ENCODE data around the gene PIAS3. TPM values are rescaled to one million over a fixed set of nuclear protein-coding genes. Genes with fewer than 3 reads are reported as not detected.

The PIAS3 gene
- 66.7 TPM for polyA plus RNA-seq (2013, experiment 1 of 4)
- 65.8 TPM for polyA plus RNA-seq (2013, experiment 2 of 4)
- 57.5 TPM for polyA plus RNA-seq (2013, experiment 3 of 4)
- polyA plus RNA-seq (2013, experiment 4 of 4) = 64.4 TPM

- no peaks in the 10 kb centered on the region for H3K4me1 ChIP-seq (ENCODE audit: control insufficient read depth, insufficient read depth, low read length)
- WGBS, 2 experiments = 0% methylated on average over 42 of the region's 42 CpGs
Measured at GRCh38 chr1:145858901-145859490, at the start of gene PIAS3. Gene PIAS3, minus strand, starts transcription at chr1:145859081. Its CDS starts 91 bp downstream, at chr1:145858990.

DNA sequence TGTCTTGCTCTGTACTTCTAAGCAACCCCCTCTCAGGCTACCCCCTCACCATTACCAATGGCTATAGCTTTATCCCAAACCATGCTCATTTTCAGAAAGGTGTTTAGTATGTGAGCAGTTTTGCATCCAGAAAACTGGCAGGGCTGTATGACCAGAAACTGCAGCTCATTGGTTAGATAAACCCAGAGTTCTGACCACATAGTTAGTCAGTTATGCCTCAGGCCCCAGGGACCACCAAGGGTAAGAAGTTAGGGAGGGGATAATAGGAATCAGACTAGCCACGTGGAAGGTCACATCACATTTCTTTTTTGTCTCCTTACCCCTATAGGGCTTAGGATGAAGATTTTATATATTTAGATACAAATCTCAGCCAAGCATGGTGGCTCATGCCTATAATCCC lies 49.8 kb upstream of the PIAS3 start:
- Histone ChIP-seq H3K4me1 (ENCODE audit: control insufficient read depth, insufficient read depth, low read length) (no peaks in the 10 kb centered on the region), H3K4me3 (ENCODE audit: insufficient read depth, low read depth, low read length) (no peak overlapping the region)
- WGBS, 2 experiments = no CpG with 5 or more reads among the region's 1 CpG

More at GRCh38 chr1:145858901-145859490, at the start of gene PIAS3:
- Histone ChIP-seq H3K27me3 (ENCODE audit: control insufficient read depth, insufficient read depth, low read length, poor library complexity, severe bottlenecking) (no peaks in the 10 kb centered on the region), H3K36me3 (ENCODE audit: control insufficient read depth, insufficient read depth, low read length) (peaks cover 25% of the 10 kb centered on the region), H3K9me3 (ENCODE audit: control insufficient read depth, low read length) (no peaks in the 10 kb centered on the region), H3K4me3 (ENCODE audit: insufficient read depth, low read depth, low read length) (peak within 1 kb of the TSS; percentile 90), H3K27ac (ENCODE audit: insufficient read depth, low read depth, low read length, poor library complexity, severe bottlenecking) (peak within 1 kb of the TSS; percentile 73)

GRCh38 chr1:145906954-145907753 lies 48.3 kb upstream of the PIAS3 start:
- Histone ChIP-seq H3K4me3 (ENCODE audit: insufficient read depth, low read depth, low read length) (no peak overlapping the region), H3K27ac (ENCODE audit: insufficient read depth, low read depth, low read length, poor library complexity, severe bottlenecking) (no peak overlapping the region), H3K9me3 (ENCODE audit: control insufficient read depth, low read length) (no peaks in the 10 kb centered on the region), H3K36me3 (ENCODE audit: control insufficient read depth, insufficient read depth, low read length) (peaks cover 3% of the 10 kb centered on the region), H3K27me3 (ENCODE audit: control insufficient read depth, insufficient read depth, low read length, poor library complexity, severe bottlenecking) (no peaks in the 10 kb centered on the region), H3K4me1 (ENCODE audit: control insufficient read depth, insufficient read depth, low read length) (no peaks in the 10 kb centered on the region)
- WGBS, 2 experiments = 75 to 79% methylated on average over 10 of the region's 10 CpGs

More for the DNA sequence above, 49.8 kb upstream of the PIAS3 start:
- Histone ChIP-seq H3K27ac (ENCODE audit: insufficient read depth, low read depth, low read length, poor library complexity, severe bottlenecking) (no peak overlapping the region), H3K9me3 (ENCODE audit: control insufficient read depth, low read length) (no peaks in the 10 kb centered on the region), H3K27me3 (ENCODE audit: control insufficient read depth, insufficient read depth, low read length, poor library complexity, severe bottlenecking) (no peaks in the 10 kb centered on the region), H3K36me3 (ENCODE audit: control insufficient read depth, insufficient read depth, low read length) (peaks cover 3% of the 10 kb centered on the region)

GRCh38 chr1:145901312-145902021 lies 42.6 kb upstream of the PIAS3 start:
- H3K4me3 ChIP-seq (ENCODE audit: insufficient read depth, low read depth, low read length) = no peak overlapping the region
- no peak overlapping the region for H3K27ac ChIP-seq (ENCODE audit: insufficient read depth, low read depth, low read length, poor library complexity, severe bottlenecking)
- no peaks in the 10 kb centered on the region for H3K36me3 ChIP-seq (ENCODE audit: control insufficient read depth, insufficient read depth, low read length)
- H3K27me3 ChIP-seq (ENCODE audit: control insufficient read depth, insufficient read depth, low read length, poor library complexity, severe bottlenecking) = no peaks in the 10 kb centered on the region
- WGBS, 2 experiments = 93% methylated on average over 12 of the region's 12 CpGs
- H3K4me1 ChIP-seq (ENCODE audit: control insufficient read depth, insufficient read depth, low read length) = peaks cover 7% of the 10 kb centered on the region
- H3K9me3 ChIP-seq (ENCODE audit: control insufficient read depth, low read length) = no peaks in the 10 kb centered on the region

GRCh38 chr1:145898756-145899155 lies 39.9 kb upstream of the PIAS3 start:
- Histone ChIP-seq H3K4me3 (ENCODE audit: insufficient read depth, low read depth, low read length) (no peak overlapping the region), H3K27ac (ENCODE audit: insufficient read depth, low read depth, low read length, poor library complexity, severe bottlenecking) (peak overlapping the region; percentile 50), H3K36me3 (ENCODE audit: control insufficient read depth, insufficient read depth, low read length) (no peaks in the 10 kb centered on the region), H3K27me3 (ENCODE audit: control insufficient read depth, insufficient read depth, low read length, poor library complexity, severe bottlenecking) (no peaks in the 10 kb centered on the region), H3K4me1 (ENCODE audit: control insufficient read depth, insufficient read depth, low read length) (peaks cover 7% of the 10 kb centered on the region), H3K9me3 (ENCODE audit: control insufficient read depth, low read length) (no peaks in the 10 kb centered on the region)
- WGBS, 2 experiments = 75 to 81% methylated on average over 5 of the region's 5 CpGs

- H3K27ac ChIP-seq (ENCODE audit: insufficient read depth, low read depth, low read length, poor library complexity, severe bottlenecking) = no peak overlapping the region
- H3K4me1 ChIP-seq (ENCODE audit: control insufficient read depth, insufficient read depth, low read length) = peaks cover 7% of the 10 kb centered on the region
- H3K27me3 ChIP-seq (ENCODE audit: control insufficient read depth, insufficient read depth, low read length, poor library complexity, severe bottlenecking) = no peaks in the 10 kb centered on the region
- 88 to 100% methylated on average over 1 of the region's 1 CpG for WGBS, 2 experiments
- no peaks in the 10 kb centered on the region for H3K9me3 ChIP-seq (ENCODE audit: control insufficient read depth, low read length)
- H3K4me3 ChIP-seq (ENCODE audit: insufficient read depth, low read depth, low read length) = no peak overlapping the region
- H3K36me3 ChIP-seq (ENCODE audit: control insufficient read depth, insufficient read depth, low read length) = no peaks in the 10 kb centered on the region
Measured at GRCh38 chr1:145897969-145898368, 39.1 kb upstream of the PIAS3 start.

DNA sequence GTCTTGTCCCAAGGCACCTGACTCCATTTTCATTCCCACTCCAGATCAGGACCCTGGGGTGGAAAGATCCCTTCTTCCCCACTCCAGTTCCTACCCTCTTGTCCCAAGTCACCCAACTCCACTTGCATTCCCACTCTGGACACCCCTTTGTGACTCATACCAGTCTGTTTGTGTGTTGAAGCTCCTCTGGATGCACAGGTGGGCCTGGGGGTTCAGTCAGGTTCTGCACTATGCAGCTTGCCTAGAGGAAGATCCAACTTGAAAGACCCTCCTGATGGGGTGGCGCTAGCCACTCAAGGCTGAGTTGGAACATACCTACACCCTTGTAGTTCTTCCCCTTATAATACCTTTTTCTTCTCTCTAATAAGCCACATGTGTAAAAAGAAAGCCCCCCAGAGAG lies 36.6 kb upstream of the PIAS3 start:
- H3K27ac ChIP-seq (ENCODE audit: insufficient read depth, low read depth, low read length, poor library complexity, severe bottlenecking) = no peak overlapping the region
- no peak overlapping the region for H3K4me3 ChIP-seq (ENCODE audit: insufficient read depth, low read depth, low read length)
- WGBS, 2 experiments = 97 to 100% methylated on average over 1 of the region's 1 CpG
- H3K27me3 ChIP-seq (ENCODE audit: control insufficient read depth, insufficient read depth, low read length, poor library complexity, severe bottlenecking) = no peaks in the 10 kb centered on the region
- peaks cover 15% of the 10 kb centered on the region for H3K4me1 ChIP-seq (ENCODE audit: control insufficient read depth, insufficient read depth, low read length)
- no peaks in the 10 kb centered on the region for H3K36me3 ChIP-seq (ENCODE audit: control insufficient read depth, insufficient read depth, low read length)
- no peaks in the 10 kb centered on the region for H3K9me3 ChIP-seq (ENCODE audit: control insufficient read depth, low read length)

GRCh38 chr1:145893306-145894055 lies 34.6 kb upstream of the PIAS3 start:
- no peaks in the 10 kb centered on the region for H3K9me3 ChIP-seq (ENCODE audit: control insufficient read depth, low read length)
- H3K4me1 ChIP-seq (ENCODE audit: control insufficient read depth, insufficient read depth, low read length) = peaks cover 8% of the 10 kb centered on the region
- no peak overlapping the region for H3K27ac ChIP-seq (ENCODE audit: insufficient read depth, low read depth, low read length, poor library complexity, severe bottlenecking)
- H3K4me3 ChIP-seq (ENCODE audit: insufficient read depth, low read depth, low read length) = no peak overlapping the region
- H3K27me3 ChIP-seq (ENCODE audit: control insufficient read depth, insufficient read depth, low read length, poor library complexity, severe bottlenecking) = no peaks in the 10 kb centered on the region
- WGBS, 2 experiments = 92 to 93% methylated on average over 7 of the region's 7 CpGs
- H3K36me3 ChIP-seq (ENCODE audit: control insufficient read depth, insufficient read depth, low read length) = no peaks in the 10 kb centered on the region

- peak overlapping the region; percentile 16 for H3K4me3 ChIP-seq (ENCODE audit: insufficient read depth, low read depth, low read length)
- no peaks in the 10 kb centered on the region for H3K9me3 ChIP-seq (ENCODE audit: control insufficient read depth, low read length)
- H3K27ac ChIP-seq (ENCODE audit: insufficient read depth, low read depth, low read length, poor library complexity, severe bottlenecking) = peak overlapping the region; percentile 67
- WGBS, 2 experiments = 79 to 85% methylated on average over 3 of the region's 3 CpGs
- H3K36me3 ChIP-seq (ENCODE audit: control insufficient read depth, insufficient read depth, low read length) = no peaks in the 10 kb centered on the region
- H3K4me1 ChIP-seq (ENCODE audit: control insufficient read depth, insufficient read depth, low read length) = peaks cover 8% of the 10 kb centered on the region
- no peaks in the 10 kb centered on the region for H3K27me3 ChIP-seq (ENCODE audit: control insufficient read depth, insufficient read depth, low read length, poor library complexity, severe bottlenecking)
Measured at GRCh38 chr1:145892486-145893087, 33.7 kb upstream of the PIAS3 start.

Data from ectodermal cell (in vitro differentiated cells).